MM.1S (cell line): ENCODE measurements around the gene P4HA1.
"Not testable (repeated sequence)": the region's sequence is repeated elsewhere in the genome, so short reads cannot be mapped to it uniquely, and the experiment has no call there.

ENCODE experiments used
- DNase-seq: peaks from one replicate; pipeline ENCODE4 v3.0.0-alpha.2; 2015
- H2AFZ ChIP-seq: fragments of 300-600 bp; sonication (generic); 2 replicates; pipeline ENCODE4 v1.6.0; 2016; ENCODE audit warnings: antibody characterized with exemption, low read length
- H3F3A ChIP-seq: fragments of 300-600 bp; sonication (generic); 2 replicates; pipeline ENCODE4 v1.6.1; 2016; ENCODE audit warnings: mild to moderate bottlenecking, antibody characterized with exemption, low read length, moderate library complexity, mixed read lengths; ENCODE audit not compliant: insufficient read depth
- H3K27ac ChIP-seq: fragments of 300-600 bp; sonication (generic); 2 replicates; pipeline ENCODE4 v1.5.1; 2016; ENCODE audit warnings: mild to moderate bottlenecking, low read length
- H3K27me3 ChIP-seq: fragments of 300-600 bp; sonication (generic); replicated peaks from 2 replicates; pipeline ENCODE4 v1.6.0; 2016; ENCODE audit warnings: low read length; ENCODE audit not compliant: insufficient read depth
- H3K36me3 ChIP-seq: fragments of 300-600 bp; sonication (generic); replicated peaks from 2 replicates; pipeline ENCODE4 v1.6.1; 2016; ENCODE audit warnings: mild to moderate bottlenecking, low read length, mixed read lengths; ENCODE audit not compliant: insufficient read depth
- H3K4me1 ChIP-seq: fragments of 300-600 bp; sonication (generic); 2 replicates; pipeline ENCODE4 v1.6.1; 2016; ENCODE audit warnings: low read length, mixed read lengths
- H3K4me2 ChIP-seq: fragments of 300-600 bp; sonication (generic); 2 replicates; pipeline ENCODE4 v1.6.0; 2016; ENCODE audit warnings: low read depth, low read length
- H3K4me3 ChIP-seq: fragments of 300-600 bp; sonication (generic); 2 replicates; pipeline ENCODE4 v1.5.1; 2016; ENCODE audit warnings: low read length, mixed read lengths
- H3K79me2 ChIP-seq: fragments of 300-600 bp; sonication (generic); 2 replicates; pipeline ENCODE4 v1.6.1; 2016; ENCODE audit warnings: mixed run types, low read length, mixed read lengths
- H3K9ac ChIP-seq: fragments of 300-600 bp; sonication (generic); 2 replicates; pipeline ENCODE4 v1.6.1; 2016; ENCODE audit warnings: low read length, mixed read lengths
- H3K9me2 ChIP-seq: fragments of 300-600 bp; sonication (generic); replicated peaks from 2 replicates; pipeline ENCODE4 v1.6.1; 2016; ENCODE audit warnings: mild to moderate bottlenecking, low read length, mixed read lengths; ENCODE audit not compliant: insufficient read depth
- H3K9me3 ChIP-seq: fragments of 300-600 bp; sonication (generic); replicated peaks from 2 replicates; pipeline ENCODE4 v1.6.1; 2016; ENCODE audit warnings: mild to moderate bottlenecking, low read length, mixed read lengths; ENCODE audit not compliant: insufficient read depth
- H4K20me1 ChIP-seq: fragments of 300-600 bp; sonication (generic); 2 replicates; pipeline ENCODE4 v1.6.1; 2016; ENCODE audit warnings: mild to moderate bottlenecking, low read length, moderate library complexity, mixed read lengths; ENCODE audit not compliant: insufficient read depth
- CTCF ChIP-seq: fragments of 300-600 bp; sonication (generic); IDR thresholded peaks from 2 replicates; pipeline ENCODE4 v1.5.1; 2016; ENCODE audit warnings: antibody characterized with exemption, low read length, mixed read lengths
- EZH2 ChIP-seq: fragments of 300-600 bp; sonication (generic); optimal IDR thresholded peaks from 2 replicates; pipeline ENCODE3; 2017; ENCODE audit warnings: low read depth, mild to moderate bottlenecking, antibody characterized with exemption, low read length, mixed read lengths
- EZH2phosphoT487 ChIP-seq: fragments of 300-600 bp; sonication (generic); IDR thresholded peaks from 2 replicates; pipeline ENCODE4 v1.6.1; 2018; ENCODE audit warnings: antibody characterized with exemption, low read length

Gene P4HA1

GRCh38 chr10:73110345-73110849 is 13.7 kb upstream of the P4HA1 start, which contains the start of gene NUDT13:
TSS of gene NUDT13 (plus strand) at chr10:73110455. CDS start at chr10:73114366, 3,911 bp downstream.
- DNase-seq: peak; percentile 86
- no peak for TF ChIP-seq EZH2phosphoT487
- TF ChIP-seq CTCF: no peak
- no peak for TF ChIP-seq EZH2
- Histone ChIP-seq H3K4me2 (peak within 1 kb of the TSS; percentile 76), H3K36me3 (no peaks in the 10 kb centered on the region), H2AFZ (peak within 1 kb of the TSS; percentile 16), H4K20me1 (no peaks in the 10 kb centered on the region), H3K9me2 (no peaks in the 10 kb centered on the region), H3K9ac (peak within 1 kb of the TSS; percentile 62; the same call in 1 of the 2 replicates), H3K4me1 (no peaks in the 10 kb centered on the region), H3K4me3 (peak within 1 kb of the TSS; percentile 59), H3K9me3 (no peaks in the 10 kb centered on the region), H3F3A (peaks cover 14% of the 10 kb centered on the region), H3K27me3 (no peaks in the 10 kb centered on the region), H3K27ac (peak within 1 kb of the TSS; percentile 78; the same call in 1 of the 2 replicates), H3K79me2 (no peaks in the 10 kb centered on the region)

GRCh38 chr10:73109248-73109652 is 12.6 kb upstream of the P4HA1 start:
- H2AFZ ChIP-seq, H3K36me3 ChIP-seq, H3K9ac ChIP-seq, H3K27me3 ChIP-seq, H3K9me2 ChIP-seq, H3K79me2 ChIP-seq, H3K4me1 ChIP-seq, H4K20me1 ChIP-seq, H3K4me2 ChIP-seq, H3K27ac ChIP-seq, DNase-seq, H3K4me3 ChIP-seq, H3K9me3 ChIP-seq: not testable (repeated sequence)
- peaks cover 14% of the 10 kb centered on the region for H3F3A ChIP-seq

- no peaks in the 10 kb centered on the region for H3K9me3 ChIP-seq
- H3K79me2 ChIP-seq: no peaks in the 10 kb centered on the region
- H3K36me3 ChIP-seq: no peaks in the 10 kb centered on the region
- H3K9ac ChIP-seq: no peak overlapping the region
- no peaks in the 10 kb centered on the region for H3K4me1 ChIP-seq
- no peaks in the 10 kb centered on the region for H3K9me2 ChIP-seq
- no peak overlapping the region for H3K4me2 ChIP-seq
- H2AFZ ChIP-seq: no peak overlapping the region
- DNase-seq: no peak
- H3F3A ChIP-seq: peaks cover 12% of the 10 kb centered on the region
- TF ChIP-seq EZH2 (no peak), EZH2phosphoT487 (no peak), CTCF (no peak)
- H3K27me3 ChIP-seq: no peaks in the 10 kb centered on the region
- no peak overlapping the region for H3K27ac ChIP-seq
- H4K20me1 ChIP-seq: no peaks in the 10 kb centered on the region
- no peak overlapping the region for H3K4me3 ChIP-seq
These were observed 9.6 kb upstream of the P4HA1 start for GRCh38 chr10:73106301-73106700.

GRCh38 chr10:73099141-73099540 is 2.5 kb upstream of the P4HA1 start:
- H3K27me3 ChIP-seq: no peaks in the 10 kb centered on the region
- no peak overlapping the region for H3K27ac ChIP-seq
- TF ChIP-seq EZH2: no peak
- TF ChIP-seq EZH2phosphoT487: no peak
- no peak for TF ChIP-seq CTCF
- no peak for DNase-seq
- peaks cover 17% of the 10 kb centered on the region for H3F3A ChIP-seq
- H3K36me3 ChIP-seq: no peaks in the 10 kb centered on the region
- no peak overlapping the region for H3K4me3 ChIP-seq
- peaks cover 11% of the 10 kb centered on the region for H3K4me1 ChIP-seq
- no peak overlapping the region for H2AFZ ChIP-seq
- H3K9me2 ChIP-seq: no peaks in the 10 kb centered on the region
- no peak overlapping the region for H3K9ac ChIP-seq
- H3K4me2 ChIP-seq: no peak overlapping the region
- H4K20me1 ChIP-seq: no peaks in the 10 kb centered on the region
- H3K79me2 ChIP-seq: peaks cover 20% of the 10 kb centered on the region
- no peaks in the 10 kb centered on the region for H3K9me3 ChIP-seq
